Erythroblast (primary cell): ENCODE results near the gene EXOC6B.

Source experiments
- GATA1 ChIP-seq: IDR thresholded peaks from 2 replicates; pipeline ENCODE4 v1.6.1; 2011; ENCODE audit warnings: low read depth, mild to moderate bottlenecking, control low read depth, low read length, moderate library complexity
- POLR2A ChIP-seq: IDR thresholded peaks from 2 replicates; pipeline ENCODE4 v1.6.1; 2011; ENCODE audit warnings: mild to moderate bottlenecking, low read length

- TF ChIP-seq POLR2A: no peak
- TF ChIP-seq GATA1: no peak
These were observed 34.0 kb upstream of the EXOC6B start for GRCh38 chr2:72859831-72860262.
